Fibroblast of skin of left quadriceps (primary cell): ENCODE measurements around the gene GID4.
A peak's percentile ranks its signal among the peaks of the same experiment; 100 is the strongest.
"Not testable (repeated sequence)": the region's sequence is repeated elsewhere in the genome, so short reads cannot be mapped to it uniquely, and the experiment has no call there.

Experiments
- DNase-seq, 2 experiments: peaks; one replicate each; pipeline ENCODE4 v3.0.0-alpha.2; 2013; ENCODE audit warnings: low read depth in 2 of 2

The GID4 gene

GRCh38 chr17:18038861-18039534 is at the start of gene GID4, which contains the start of gene ATPAF2:
TSS of gene GID4 (plus strand) at chr17:18039408. CDS start at chr17:18039465, 57 bp downstream.
TSS of gene ATPAF2 (minus strand) at chr17:18039168. CDS start at chr17:18039013, 155 bp downstream.
- DNase-seq = peak; percentile 97 to 98

- DNase-seq = no peak
Measured at GRCh38 chr17:17989618-17990017, 49.6 kb upstream of the GID4 start.

- no peak for DNase-seq
Measured at GRCh38 chr17:17990282-17990681, 48.9 kb upstream of the GID4 start.

- no peak for DNase-seq
Measured at GRCh38 chr17:17993366-17993765, 45.8 kb upstream of the GID4 start.

GRCh38 chr17:17993852-17994251 is 45.4 kb upstream of the GID4 start:
- no peak for DNase-seq

- DNase-seq = no peak
Measured at GRCh38 chr17:17994271-17995069, 44.7 kb upstream of the GID4 start.

GRCh38 chr17:17995887-17996286 is 43.3 kb upstream of the GID4 start:
- not testable (repeated sequence) for DNase-seq

- no peak for DNase-seq
Measured at GRCh38 chr17:17998934-17999333, 40.3 kb upstream of the GID4 start.

- no peak for DNase-seq
Measured at GRCh38 chr17:17999364-18000029, 39.7 kb upstream of the GID4 start.

- no peak for DNase-seq
Measured at GRCh38 chr17:18000030-18000408, 39.2 kb upstream of the GID4 start.

- DNase-seq = no peak
Measured at GRCh38 chr17:18002171-18002570, 37.0 kb upstream of the GID4 start.

GRCh38 chr17:18004345-18004744 is 34.9 kb upstream of the GID4 start:
- DNase-seq = no peak

- DNase-seq = no peak
Measured at GRCh38 chr17:18004884-18005305, 34.3 kb upstream of the GID4 start.

- no peak for DNase-seq
Measured at GRCh38 chr17:18005496-18005895, 33.7 kb upstream of the GID4 start.

- DNase-seq = no peak
Measured at GRCh38 chr17:18006495-18007239, 32.5 kb upstream of the GID4 start.

- DNase-seq = peak; percentile 23 to 31
Measured at GRCh38 chr17:18008496-18009268, 30.5 kb upstream of the GID4 start.

GRCh38 chr17:18009609-18010420 is 29.4 kb upstream of the GID4 start:
- DNase-seq = no peak

- no peak for DNase-seq
Measured at GRCh38 chr17:18011286-18011685, 27.9 kb upstream of the GID4 start.

GRCh38 chr17:18014006-18014405 is 25.2 kb upstream of the GID4 start:
- no peak for DNase-seq

GRCh38 chr17:18015593-18015992 is 23.6 kb upstream of the GID4 start:
- DNase-seq = no peak
